22Rv1 (cell line): ENCODE measurements around the gene OTUD1.

ENCODE experiments used
- H3K27ac ChIP-seq: fragments of 450-650 bp; 2 replicates; pipeline ENCODE4 v1.5.1; 2017
- ZFX ChIP-seq: fragments of 450-650 bp; IDR thresholded peaks from 2 replicates; pipeline ENCODE4 v1.6.1; 2017; ENCODE audit warnings: antibody characterized with exemption, borderline replicate concordance
- TF ChIP-seq, protein P1 (sequence below): fragments of 450-650 bp; IDR thresholded peaks from 2 replicates; pipeline ENCODE4 v1.5.1; 2017; ENCODE audit warnings: mild to moderate bottlenecking

The OTUD1 gene

DNA sequence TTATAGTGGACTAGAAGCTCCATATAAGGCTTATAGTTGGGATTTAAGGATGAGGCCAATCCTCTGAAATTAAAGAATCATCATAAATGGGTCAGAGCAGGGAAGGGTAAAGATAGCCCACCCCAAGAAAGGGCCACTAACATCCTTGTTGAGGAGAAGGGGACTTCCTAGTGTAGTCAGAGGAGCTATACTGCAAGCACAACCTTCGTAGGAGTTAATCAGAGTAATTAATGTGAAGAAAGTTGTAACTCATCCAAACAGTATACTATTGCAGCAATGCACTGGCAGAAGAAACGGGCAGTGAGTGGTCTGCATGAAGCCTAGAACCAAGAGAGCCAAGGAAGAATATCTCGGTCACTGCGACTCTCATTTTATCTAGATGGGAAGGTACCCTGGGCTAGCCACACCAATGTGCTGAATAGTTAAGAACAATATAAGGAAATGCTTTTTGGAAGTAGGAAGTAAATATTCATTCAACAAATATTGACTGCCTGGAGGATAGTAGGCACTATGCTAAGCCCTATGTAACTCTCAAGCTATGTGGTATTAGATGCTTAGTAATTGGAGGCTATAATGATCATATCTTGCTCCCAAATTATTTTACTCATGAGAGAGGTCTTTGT lies 13.3 kb downstream of the OTUD1 start:
- TF ChIP-seq, protein P1, sequence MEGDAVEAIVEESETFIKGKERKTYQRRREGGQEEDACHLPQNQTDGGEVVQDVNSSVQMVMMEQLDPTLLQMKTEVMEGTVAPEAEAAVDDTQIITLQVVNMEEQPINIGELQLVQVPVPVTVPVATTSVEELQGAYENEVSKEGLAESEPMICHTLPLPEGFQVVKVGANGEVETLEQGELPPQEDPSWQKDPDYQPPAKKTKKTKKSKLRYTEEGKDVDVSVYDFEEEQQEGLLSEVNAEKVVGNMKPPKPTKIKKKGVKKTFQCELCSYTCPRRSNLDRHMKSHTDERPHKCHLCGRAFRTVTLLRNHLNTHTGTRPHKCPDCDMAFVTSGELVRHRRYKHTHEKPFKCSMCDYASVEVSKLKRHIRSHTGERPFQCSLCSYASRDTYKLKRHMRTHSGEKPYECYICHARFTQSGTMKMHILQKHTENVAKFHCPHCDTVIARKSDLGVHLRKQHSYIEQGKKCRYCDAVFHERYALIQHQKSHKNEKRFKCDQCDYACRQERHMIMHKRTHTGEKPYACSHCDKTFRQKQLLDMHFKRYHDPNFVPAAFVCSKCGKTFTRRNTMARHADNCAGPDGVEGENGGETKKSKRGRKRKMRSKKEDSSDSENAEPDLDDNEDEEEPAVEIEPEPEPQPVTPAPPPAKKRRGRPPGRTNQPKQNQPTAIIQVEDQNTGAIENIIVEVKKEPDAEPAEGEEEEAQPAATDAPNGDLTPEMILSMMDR, result no peak
- no peak for TF ChIP-seq ZFX
- H3K27ac ChIP-seq, result no peak overlapping the region

DNA sequence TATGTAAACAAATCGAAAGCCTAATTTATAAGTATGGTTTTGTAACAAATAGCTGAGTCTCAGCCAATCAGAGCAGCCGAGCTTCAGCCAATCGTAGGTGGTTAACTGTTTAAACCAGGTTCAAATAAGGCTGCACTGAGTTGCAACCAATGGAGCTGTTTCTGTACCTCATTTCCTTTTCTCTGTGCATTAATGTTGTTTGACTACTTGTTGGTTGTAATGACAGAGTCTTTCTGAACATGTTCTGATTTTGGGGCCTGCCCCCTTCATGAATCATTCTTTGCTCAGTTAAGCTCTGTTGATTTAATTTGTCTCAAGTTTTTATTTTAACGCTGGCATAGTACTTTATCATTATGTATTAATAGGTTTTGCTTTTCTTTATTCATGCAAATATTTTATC lies 14.6 kb downstream of the OTUD1 start:
- H3K27ac ChIP-seq, result no peak overlapping the region
- no peak for TF ChIP-seq ZFX
- TF ChIP-seq, protein P1, result no peak

DNA sequence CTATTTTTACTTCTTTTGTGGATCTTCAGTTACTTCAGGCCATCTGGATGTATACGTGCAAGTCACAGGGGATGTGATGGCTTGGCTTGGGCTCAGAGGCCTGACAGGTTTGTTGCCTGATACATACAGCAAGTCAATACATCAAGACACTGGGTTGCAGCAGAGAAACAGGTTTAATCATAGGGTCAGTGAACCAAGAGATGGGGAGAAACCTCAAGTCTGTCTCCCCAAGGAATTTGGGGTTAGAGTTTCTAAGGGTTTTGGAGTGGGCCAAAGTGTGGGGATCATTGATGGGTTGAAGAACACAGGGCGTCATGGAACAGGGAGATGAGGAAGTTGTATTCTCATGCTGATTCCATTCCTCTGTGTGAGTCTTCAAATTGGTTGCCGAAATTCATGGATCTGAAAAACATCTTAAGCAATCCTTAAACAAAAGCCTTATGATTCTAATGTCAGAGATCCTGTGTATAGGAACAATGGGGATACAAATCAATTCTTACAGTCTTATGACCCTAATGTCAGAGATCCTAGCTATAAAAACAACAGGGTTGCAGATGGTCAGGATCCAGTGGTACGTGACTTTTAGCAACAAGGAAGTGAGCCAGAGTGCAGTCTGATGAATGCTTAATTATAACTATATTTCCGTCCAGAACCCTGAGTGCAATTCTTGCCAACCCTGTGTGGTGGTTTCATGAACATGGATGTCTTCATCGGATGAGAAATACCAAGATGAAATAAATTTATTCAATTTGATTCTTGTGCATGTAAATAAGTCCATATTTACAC lies 18.9 kb downstream of the OTUD1 start:
- TF ChIP-seq, protein P1, result no peak
- TF ChIP-seq ZFX, result no peak

DNA sequence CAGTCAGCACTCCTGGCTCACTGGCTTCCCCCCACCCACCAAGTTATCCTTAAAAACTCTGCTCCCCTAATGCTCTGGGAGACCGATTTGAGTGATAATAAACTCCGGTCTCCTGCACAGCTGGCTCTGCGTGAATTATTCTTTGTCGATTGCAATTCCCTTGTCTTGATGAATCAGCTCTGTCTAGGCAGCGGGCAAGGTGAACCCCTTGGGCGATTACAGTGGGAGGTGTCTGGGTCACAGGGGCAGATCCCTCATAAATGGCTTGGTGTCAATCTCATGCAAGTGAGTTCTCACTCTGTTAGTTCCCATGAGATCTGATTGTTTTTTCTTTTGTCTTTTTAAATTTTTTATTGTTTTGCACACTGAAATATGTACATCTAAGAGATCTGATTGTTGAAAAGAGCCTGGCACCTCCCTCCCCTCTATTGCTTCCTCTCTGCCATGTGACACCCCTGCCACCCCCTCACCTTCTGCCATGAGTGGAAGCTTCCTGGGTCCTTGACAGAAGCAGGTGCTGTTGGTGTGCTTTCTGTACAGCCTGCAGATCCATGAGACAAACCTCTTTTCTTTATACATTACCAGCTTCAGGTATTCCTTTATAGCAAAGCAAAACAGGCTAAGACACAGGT lies 20.5 kb downstream of the OTUD1 start:
- H3K27ac ChIP-seq, result no peak overlapping the region
- no peak for TF ChIP-seq ZFX
- TF ChIP-seq, protein P1, result no peak

More for the DNA sequence above, 18.9 kb downstream of the OTUD1 start:
- no peak overlapping the region for H3K27ac ChIP-seq

DNA sequence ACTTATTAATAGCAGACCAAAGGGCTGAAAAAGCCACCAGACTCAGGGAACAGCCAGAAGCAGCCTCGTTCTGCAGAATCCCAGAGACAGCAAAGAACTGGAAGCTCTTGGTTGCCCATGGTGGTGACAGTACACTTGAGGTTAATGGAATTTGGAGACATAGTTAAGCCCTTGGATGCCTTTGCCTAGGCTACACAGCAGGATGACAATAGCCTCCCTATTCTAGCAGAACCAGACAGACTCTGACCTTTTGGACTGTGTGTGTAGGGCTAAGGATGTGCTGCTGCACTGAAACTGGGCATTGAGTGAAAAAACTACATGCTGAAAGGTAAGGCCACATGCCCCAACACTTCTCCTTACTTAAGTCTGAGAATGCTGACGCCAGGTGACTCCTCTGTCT lies 22.7 kb downstream of the OTUD1 start:
- TF ChIP-seq, protein P1, result no peak
- no peak for TF ChIP-seq ZFX
- no peak overlapping the region for H3K27ac ChIP-seq

DNA sequence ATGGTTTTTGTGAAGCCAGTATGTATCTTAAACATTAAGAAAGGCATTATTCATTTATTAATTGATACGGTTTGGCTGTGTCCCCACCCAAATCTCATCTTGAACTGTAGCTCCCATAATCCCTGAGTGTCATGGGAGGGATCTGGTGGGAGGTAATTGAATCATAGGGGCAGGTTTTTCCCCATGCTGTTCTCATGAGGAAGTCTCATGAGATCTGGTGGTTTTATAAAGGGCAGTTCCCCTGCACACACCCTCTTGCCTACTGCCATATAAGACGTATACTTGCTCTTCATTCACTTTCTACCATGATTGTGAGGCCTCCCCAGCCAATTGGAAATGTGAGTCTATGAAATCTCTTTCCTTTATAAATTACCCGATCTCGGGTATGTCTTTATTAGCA lies 28.1 kb downstream of the OTUD1 start:
- no peak overlapping the region for H3K27ac ChIP-seq
- TF ChIP-seq ZFX, result no peak
- TF ChIP-seq, protein P1, result no peak

GRCh38 chr10:23467548-23467947 lies 28.7 kb downstream of the OTUD1 start:
- TF ChIP-seq, protein P1, result no peak
- no peak for TF ChIP-seq ZFX
- no peak overlapping the region for H3K27ac ChIP-seq
